HG03097 (cell line): ENCODE data around the gene TMEM169.
"Not testable (repeated sequence)": the region's sequence is repeated elsewhere in the genome, so short reads cannot be mapped to it uniquely, and the experiment has no call there.

Experiments
- ATAC-seq: cut with Tn5 transposase; IDR thresholded peaks from one replicate; pipeline ENCODE4 v1.9.1; 2021; ENCODE audit not compliant: unreplicated experiment, low FRiP score

Gene TMEM169

DNA sequence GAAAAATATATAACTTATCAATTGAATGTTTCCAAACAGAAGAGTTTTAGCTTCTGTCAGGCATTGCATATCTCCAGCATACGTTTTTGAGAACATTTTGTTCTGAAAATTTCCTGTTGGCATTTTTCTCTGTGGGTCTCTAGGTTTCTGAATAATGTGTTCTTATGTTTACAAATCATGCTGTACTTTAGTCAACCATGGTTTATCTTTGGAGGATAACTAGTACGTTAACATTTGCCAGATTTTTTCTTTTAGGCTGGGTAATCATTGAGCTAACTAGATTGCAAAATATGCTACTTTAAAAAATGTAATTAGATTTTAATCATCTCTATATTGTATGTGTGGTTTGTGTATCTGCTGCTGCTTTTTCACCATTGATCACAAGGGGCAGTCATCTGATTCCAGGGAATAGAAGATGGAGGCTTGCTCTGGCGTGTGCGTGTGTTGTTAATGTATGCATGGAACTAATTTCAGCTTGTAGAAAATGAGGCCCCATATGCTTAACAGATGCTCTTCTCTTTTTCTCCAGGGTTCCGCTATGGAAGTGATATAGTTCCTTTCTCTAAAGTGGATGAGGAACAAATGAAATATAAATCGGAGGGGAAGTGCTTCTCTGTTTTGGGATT, 48.7 kb downstream of the TMEM169 start:
- no peak for ATAC-seq

DNA sequence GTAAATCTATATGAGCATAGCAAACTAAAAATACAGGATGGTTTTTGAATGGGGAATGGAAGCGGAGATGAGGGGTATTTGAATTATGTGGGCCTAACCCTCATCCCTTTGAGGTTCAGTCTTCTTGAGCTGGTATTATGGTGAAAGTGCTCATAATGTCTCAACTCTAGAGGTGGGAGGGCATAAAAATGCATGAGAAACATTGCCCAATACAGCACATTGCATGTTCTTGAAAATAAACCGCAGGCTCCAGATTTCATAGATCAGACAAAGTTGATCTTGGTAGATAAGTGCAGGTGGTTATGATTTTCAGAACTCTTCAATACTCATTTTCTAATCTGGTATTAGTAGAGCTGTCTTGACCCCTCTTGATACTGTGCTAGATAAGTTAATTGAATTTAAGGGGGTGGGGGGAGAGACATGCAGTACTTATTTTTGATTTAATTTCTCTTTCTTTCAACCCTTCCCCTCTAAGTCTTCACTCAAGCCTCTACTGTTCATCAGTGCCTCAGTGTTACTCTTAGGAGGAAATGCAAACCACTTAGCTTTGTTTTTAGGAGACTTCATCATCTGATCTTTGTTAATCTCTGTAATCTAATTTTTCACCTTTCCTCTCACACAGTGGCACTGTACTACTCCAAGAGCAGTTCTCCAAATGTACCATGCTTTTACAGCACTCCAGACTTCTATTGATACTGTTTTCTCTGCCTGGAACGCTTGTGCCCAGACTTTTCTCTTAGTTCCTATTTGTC, 49.6 kb downstream of the TMEM169 start:
- ATAC-seq: no peak

DNA sequence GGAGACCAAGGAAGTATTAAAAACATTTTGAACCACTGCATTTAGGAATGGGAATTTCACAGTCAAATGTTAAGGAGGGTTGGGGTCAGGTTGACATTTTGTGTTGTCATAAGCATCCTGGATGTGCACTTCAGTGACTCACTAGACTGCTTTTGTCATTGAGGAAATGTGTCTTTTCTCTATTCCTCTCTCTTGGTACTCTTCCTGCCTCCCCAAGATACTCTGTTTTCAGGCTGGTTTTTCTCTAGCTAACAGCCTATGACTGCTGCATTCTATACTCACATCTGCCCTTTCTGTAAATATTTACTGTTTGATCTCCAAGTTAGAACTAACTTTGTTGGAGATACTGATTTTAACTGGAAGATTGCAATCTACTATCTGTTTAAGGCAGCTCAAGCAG, 50.9 kb downstream of the TMEM169 start:
- ATAC-seq: no peak

DNA sequence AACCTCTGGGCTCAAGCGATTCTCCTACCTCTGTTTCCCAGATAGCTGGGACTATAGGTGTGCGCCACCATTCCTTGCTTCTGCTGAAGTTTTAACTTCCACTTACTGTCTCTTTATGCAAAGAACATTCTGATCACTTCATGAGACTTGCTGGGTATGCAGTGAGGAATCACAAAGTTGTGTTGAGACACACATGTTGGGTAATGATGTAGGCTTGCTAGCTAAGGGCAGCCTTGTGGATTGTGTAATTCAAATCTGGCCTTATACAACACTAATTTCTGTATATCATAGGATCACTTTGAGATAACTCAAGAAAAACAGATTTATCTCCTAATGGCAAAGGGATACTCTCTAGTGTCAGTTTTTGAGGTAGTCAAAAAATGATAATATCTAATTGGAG, 51.7 kb downstream of the TMEM169 start:
- ATAC-seq: no peak

DNA sequence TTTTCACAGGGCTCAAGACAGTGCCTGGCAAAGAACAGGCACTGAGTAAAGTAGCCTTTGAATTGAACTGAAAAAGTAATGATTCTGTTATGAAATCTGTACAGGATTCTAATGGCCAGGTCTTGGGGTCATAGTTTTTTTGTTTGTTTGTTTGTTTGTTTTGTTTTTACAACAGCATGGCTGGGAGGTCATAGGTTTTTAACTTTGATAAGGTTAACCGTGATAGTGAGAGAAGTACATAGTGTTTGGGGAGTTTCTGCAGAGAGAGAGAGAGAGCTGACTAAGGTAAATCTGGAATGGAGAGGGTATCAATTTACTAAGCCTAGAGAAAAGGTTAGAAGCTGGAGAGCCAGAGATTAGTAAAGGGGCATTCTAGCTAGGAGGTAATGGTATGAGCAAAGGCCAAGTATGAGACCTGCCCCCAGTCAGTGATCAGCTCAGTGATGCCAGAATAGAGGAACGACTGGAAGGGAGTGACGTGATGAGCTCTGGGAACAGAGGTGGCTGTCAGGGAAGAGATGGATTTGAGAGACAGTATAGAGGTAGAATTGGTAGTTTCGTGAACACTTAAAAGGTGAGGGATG, 53.3 kb downstream of the TMEM169 start:
- no peak for ATAC-seq

DNA sequence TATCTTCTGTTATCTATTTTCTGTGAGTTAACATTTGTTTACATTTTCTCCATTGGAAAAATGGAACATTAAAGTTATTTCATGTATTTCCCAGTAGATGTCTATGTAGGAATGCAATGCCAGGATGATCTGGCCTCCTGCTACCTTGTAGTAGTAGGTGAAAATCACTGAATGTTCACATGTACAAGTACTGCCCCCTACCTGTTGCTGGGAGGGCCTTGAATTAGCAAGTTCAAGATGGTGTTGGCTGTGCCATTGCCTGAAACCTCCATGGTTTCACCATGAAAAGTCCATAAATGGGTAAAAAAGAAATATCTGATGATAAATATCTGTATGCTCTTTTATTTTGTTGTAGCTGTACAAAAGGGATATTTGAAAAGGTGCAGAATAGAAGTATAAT, 58.2 kb downstream of the TMEM169 start:
- no peak for ATAC-seq

DNA sequence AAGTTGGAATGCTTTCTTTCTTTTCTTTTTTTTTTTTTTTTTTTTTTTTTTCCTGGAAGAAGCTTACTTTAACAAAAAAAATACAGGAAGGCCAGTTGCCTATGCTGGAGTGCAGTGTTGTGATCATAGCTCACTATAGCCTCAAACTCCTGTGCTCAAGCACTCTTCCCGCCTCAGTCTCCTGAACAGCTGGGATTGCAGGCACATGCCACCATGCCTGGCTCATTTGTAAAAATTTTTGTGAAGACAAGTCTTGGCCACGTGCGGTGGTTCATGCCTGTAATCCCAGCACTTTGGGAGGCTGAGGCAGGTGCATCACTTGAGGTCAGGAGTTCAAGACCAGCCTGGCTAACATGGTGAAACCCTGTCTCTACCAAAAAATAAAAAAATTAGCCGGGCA, 59.8 kb downstream of the TMEM169 start:
- not testable (repeated sequence) for ATAC-seq

DNA sequence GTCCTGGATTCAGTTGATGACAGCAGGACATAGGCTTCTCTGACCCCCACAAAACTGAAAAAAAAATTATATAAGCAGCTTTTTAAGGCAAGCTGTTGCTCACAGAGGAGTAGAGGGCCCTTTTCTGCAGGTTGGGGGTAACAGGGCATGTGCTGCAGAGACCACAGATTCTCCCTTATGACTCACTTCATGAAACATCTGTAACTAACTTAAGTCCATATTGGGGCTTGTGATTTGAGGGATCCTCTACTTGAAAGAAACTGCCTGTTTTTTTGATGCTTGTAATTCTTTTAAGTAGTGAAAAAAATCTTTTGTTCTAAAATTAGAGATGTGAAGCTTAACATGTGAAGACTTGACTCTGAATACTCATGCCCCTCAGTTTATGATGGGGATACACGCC, 60.8 kb downstream of the TMEM169 start:
- peak; percentile 90 for ATAC-seq

DNA sequence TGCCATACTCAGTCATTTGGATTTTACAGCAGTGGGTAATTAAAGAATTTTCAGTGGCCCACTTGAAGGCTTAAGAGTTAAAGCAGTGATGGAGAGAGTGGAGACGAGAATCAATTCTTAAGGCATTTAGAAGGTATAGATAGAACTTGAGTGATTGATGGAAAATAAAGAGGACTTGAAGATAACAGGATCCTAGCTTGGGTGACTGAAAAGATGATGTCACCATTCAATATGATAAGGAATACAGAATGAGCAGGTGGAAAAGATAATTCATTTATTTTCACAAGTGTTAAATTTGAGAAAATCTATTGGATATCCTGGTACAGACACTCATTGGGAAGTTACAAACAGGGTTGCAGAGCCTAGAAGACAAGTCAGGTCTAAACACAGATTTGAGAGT, 62.7 kb downstream of the TMEM169 start:
- no peak for ATAC-seq

DNA sequence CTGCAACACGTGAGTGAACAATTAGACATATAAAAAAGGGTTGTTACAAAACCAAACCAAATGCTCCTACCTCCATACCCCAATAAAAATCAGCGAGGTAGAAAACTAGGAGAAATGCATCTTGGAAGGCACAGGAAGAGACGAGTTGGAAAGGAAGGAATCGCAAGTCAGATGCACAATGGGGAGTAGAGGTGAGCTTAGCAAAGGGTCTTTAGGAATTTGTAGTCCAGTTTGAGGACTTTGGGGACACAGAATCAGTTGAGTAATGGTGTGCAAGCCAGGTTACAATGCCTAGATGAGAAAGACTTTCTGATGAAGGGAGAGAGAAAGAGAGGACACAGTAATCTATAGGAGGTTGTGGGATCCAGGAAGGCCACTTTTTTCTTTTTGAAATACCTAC, 63.1 kb downstream of the TMEM169 start:
- ATAC-seq: no peak

DNA sequence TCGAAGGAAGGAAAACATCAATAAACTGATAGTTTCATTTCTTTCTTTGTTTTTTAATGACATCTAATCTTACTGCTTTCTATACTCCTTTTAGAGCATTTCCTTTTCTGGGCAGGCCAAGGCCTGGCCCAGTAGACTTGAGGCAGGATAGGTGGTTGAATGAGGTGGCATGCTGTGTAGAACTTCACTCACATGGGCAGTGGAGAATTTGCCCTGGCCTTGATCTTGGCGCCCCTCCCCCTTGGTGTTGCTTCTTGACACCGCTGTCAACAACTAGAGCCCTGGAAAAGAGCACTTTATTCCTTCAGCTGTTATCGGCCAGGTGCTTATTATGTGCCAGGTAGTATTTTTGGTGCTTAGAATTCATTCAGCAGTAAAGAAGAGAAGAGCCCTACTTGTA, 64.9 kb downstream of the TMEM169 start:
- no peak for ATAC-seq

DNA sequence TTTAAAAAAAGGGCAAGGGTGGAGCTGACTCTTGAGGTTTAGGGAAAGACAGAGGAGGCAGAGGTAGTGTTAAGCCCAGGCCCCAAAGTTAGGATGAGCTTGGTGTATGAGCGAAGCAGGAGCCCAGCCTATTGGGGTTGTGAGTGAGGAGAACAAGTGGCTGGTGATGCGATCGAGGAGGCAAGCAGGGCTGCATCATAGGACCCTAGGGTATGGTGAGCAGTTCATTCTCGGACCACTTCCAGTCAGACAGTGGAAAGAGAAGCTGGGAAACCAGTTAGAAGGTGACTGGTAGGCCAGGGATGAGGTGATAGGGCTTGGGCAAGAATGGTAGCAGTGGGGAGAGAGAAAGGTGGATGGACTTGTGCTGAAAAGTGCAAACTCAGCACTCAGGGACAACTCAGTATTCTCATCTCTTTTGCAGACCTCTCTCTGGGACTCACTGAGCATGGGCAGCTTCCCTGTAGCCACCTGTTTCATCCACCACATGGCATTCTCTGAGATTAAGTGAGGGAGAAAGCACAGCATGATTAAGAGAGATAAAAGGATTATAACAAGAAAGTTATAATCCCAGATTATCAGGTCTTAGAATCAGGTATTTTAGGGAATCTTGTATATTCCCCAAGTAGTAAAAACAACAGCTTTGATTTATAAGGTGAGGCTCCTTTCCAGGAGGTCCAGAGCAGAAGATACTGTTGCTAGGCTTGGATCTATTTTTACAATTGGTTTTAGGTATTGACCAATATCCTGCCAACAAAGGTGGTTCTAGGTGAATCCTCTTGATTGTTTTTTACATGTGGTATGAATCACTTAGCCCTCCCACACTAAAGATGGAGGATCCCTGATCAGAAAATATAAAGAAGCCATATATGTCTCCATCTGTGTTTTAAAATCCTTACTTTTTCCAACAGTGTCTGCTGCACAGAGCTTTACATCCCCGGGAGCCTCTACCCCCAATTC, 65.7 kb downstream of the TMEM169 start:
- no peak for ATAC-seq

DNA sequence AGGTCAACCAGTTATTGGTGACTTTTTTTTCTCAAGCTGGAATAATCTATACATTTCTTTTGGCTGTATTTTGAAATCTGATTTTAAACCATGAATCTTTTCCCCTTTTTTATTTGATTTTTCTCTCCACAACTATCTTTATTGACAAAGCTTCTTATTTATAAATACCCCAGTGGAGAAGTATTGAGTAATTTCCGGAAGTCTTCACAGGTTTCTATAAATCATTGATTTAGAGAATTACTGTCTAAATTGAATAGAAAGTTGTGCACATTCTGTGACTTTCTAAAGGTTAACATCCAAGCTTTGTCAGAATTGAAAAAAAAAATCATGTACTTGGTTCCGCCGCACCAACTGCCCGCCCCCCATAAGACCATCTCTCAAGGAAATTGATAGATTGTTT, 67.3 kb downstream of the TMEM169 start:
- no peak for ATAC-seq

DNA sequence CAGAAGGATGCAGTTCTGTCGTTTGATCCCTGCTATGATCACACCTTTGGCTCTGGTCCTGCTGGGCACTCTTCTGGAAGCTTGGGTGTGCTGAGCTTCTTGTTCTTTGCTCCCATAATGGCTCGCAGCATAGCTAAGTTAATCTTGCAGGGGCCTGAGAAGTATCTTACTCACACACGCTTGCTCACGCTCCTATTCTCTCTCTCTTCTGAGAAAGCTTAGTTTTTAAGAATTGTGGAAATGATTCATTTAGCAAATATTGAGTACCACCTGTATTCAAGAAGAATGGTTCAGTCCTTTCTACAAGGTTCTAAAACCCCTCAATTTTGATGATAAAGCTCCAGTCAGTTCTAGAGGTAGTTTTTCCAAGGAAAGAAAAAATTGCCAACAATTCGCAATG, 68.0 kb downstream of the TMEM169 start:
- ATAC-seq: no peak

DNA sequence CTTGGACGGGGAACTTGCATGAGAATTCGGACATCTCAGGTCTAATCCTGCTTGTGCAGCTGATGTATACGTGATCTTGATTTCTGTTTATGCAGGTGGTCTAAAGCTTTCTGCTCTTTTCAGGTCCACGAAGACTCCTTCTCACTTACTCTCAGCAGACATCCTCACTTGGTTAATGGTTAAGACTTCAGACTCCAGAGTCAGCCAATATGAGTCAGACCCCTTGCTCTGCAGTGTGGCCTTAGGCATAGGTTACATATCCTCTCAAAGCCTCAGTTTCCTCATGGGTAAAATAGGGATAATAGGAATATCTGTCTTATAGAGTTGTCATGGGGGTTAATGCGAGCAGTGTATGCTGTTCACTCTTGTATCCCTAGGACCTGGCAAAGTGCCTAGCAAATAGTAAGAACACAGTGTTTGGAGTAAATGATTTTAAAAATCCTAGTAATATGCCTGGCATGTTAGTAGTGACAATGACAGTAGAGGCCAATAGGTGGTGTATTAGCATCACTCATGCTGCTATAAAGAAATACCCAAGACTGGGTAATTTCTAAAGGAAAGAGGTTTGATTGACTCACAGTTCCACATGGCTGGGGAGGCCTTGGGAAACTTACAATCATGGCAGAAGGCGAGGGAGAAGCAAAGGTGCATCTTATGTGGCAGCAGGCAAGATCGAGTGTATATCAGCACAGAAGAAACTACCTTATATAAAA, 69.8 kb downstream of the TMEM169 start:
- ATAC-seq: no peak
